Activated naive CD4-positive, alpha-beta T cell treated with anti-CD3 and anti-CD28 coated beads, Interleukin-2, amount 10 ng/mL, durations not matched to agents 7 days and 5 days (primary cell): ENCODE results near the gene FNDC3B.

ENCODE experiments used
- CTCF ChIA-PET: fragments of 350-600 bp; sonication (Branson Sonifier 250); formaldehyde crosslinking; loops from one replicate; lab custom pipeline; 2021; ENCODE audit warnings: antibody characterized with exemption; lab: Charles Lee
- DNase-seq: peaks from one replicate; pipeline ENCODE4 v3.0.0-alpha.2; 2020
- H3K27ac Mint-ChIP-seq: one replicate; pipeline ENCODE4 v1.8.0; 2021; ENCODE audit warnings: mild to moderate bottlenecking, moderate library complexity, mixed read lengths
- H3K27me3 Mint-ChIP-seq: one replicate; pipeline ENCODE4 v1.8.0; 2021; ENCODE audit warnings: mild to moderate bottlenecking, mixed read lengths
- H3K36me3 Mint-ChIP-seq: one replicate; pipeline ENCODE4 v1.8.0; 2021; ENCODE audit warnings: mixed read lengths
- H3K4me1 Mint-ChIP-seq: one replicate; pipeline ENCODE4 v1.8.0; 2021; ENCODE audit warnings: mixed read lengths
- H3K4me3 Mint-ChIP-seq: one replicate; pipeline ENCODE4 v1.8.0; 2021; ENCODE audit warnings: mild to moderate bottlenecking, moderate library complexity, mixed read lengths
- H3K9me3 Mint-ChIP-seq: one replicate; pipeline ENCODE4 v1.8.0; 2021; ENCODE audit warnings: mixed read lengths

Gene FNDC3B

DNA sequence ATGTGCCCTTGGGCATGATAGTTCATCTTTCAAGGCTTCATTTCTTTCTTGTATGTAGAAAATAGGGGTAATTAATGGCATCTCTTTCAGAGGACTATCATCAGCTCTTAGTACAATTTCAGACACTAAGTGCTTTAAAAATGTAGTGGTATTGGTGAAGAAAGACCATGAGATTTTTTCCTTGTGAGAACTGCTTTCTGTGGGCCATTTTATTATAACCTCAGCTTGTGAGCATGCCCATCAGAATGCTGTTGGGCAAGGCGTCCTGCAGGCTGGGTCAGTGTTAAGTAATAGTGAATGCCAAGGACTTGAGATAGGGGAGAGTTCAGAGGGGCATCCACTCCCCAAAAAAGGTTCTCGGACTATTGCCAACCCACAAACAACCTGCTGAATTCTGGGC, 221.0 kb downstream of the FNDC3B start:
- CTCF ChIA-PET = interaction anchor here (1.2 kb wide), 1 partner anchor 72 kb away, joined by 3 read pairs; no protein-coding TSS in a partner anchor
- no peak for DNase-seq
- Mint-ChIP-seq H3K4me3 (no peak overlapping the region), H3K9me3 (no peaks in the 10 kb centered on the region), H3K27ac (no peak overlapping the region), H3K4me1 (no peaks in the 10 kb centered on the region), H3K27me3 (no peaks in the 10 kb centered on the region), H3K36me3 (no peaks in the 10 kb centered on the region)

DNA sequence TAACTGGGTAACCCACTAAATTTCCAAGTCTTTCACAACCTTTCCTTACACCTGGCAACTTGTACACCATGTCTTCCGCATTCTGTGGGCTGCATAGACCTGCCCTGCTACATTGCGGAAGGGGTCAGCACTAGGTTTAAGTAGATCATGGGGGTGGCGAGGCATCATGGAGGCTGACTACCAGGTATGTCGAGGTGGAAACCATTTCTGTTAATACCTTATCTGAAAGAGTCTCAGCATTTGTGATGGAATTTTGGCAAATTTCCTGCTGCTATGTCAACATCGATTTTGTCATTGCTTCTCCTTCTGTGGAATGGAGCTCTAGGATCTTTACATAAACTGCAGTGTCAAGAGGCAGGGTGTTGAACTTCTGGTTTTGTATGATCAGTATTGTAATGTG, 221.7 kb downstream of the FNDC3B start:
- Mint-ChIP-seq H3K27me3 (no peaks in the 10 kb centered on the region), H3K36me3 (no peaks in the 10 kb centered on the region), H3K4me3 (no peak overlapping the region), H3K9me3 (no peaks in the 10 kb centered on the region), H3K27ac (no peak overlapping the region), H3K4me1 (no peaks in the 10 kb centered on the region)
- no peak for DNase-seq
- CTCF ChIA-PET = interaction anchor here (1.2 kb wide), 1 partner anchor 71 kb away, joined by 3 read pairs; no protein-coding TSS in a partner anchor

DNA sequence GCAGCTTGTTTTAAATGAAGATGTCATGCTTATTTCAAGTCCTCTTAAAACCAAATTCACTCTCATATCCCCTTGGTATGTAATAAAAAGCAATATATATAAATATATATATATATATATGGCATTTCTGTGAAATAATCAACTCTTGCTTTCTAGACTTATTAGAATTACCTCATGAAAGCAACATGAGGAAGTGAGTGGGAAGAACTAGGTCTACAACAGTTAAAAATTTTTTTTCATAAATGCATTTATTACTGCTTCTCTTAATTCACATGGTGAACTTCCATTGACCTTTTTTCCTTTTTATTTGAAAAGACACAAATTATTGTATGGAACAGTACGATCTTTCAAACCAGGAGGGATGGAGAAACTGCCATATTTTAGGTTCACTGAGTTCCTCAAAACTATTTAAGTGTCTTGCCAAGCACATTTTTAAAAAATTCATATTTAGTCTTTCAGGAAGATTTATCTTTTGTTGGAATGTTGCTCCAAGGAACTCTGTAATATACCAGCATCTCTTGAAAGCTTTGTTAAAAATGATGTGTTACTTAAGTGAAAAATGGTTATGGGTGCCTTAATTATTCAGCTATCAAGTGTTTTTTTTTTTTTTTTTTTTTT, 223.7 kb downstream of the FNDC3B start:
- no peaks in the 10 kb centered on the region for H3K27me3 Mint-ChIP-seq
- no peaks in the 10 kb centered on the region for H3K4me1 Mint-ChIP-seq
- H3K9me3 Mint-ChIP-seq = no peaks in the 10 kb centered on the region
- no peaks in the 10 kb centered on the region for H3K36me3 Mint-ChIP-seq
- no peak for DNase-seq
- CTCF ChIA-PET = no interaction called here
- no peak overlapping the region for H3K4me3 Mint-ChIP-seq
- no peak overlapping the region for H3K27ac Mint-ChIP-seq

DNA sequence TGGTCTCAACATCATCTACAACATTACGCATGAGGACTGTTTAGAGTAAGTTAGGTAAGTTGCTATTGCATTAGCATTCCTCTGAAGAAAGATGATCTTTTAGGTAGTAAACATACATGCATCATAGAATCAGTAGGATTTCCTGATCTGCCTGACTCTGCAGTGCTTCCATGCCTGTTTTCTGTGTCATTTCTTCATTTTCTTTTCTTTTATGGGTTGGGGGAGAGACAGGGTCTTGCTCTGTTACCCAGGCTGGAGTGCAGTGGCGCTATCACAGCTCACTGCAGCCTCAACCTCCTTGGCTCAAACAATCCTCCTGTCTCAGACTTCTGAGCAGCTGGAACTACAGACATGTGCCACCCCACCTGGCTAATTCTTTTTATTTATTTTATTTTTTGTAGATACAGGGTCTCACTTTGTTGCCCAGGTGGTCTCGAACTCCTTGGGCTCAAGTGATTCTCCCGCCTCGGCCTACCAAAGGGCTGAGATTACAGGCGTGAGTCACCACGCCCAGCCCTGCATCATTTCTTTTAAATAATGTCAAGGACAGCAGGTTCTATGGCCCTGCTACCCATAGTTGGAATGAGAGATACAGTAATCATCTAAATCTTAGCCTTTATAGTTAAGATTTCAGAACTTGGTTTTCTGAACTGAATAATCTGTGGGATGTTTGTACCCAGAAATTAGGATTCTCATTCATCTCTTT, 224.6 kb downstream of the FNDC3B start:
- no peak for DNase-seq
- no peaks in the 10 kb centered on the region for H3K4me1 Mint-ChIP-seq
- H3K27me3 Mint-ChIP-seq = no peaks in the 10 kb centered on the region
- H3K36me3 Mint-ChIP-seq = no peaks in the 10 kb centered on the region
- H3K4me3 Mint-ChIP-seq = no peak overlapping the region
- CTCF ChIA-PET = no interaction called here
- no peak overlapping the region for H3K27ac Mint-ChIP-seq
- H3K9me3 Mint-ChIP-seq = no peaks in the 10 kb centered on the region

DNA sequence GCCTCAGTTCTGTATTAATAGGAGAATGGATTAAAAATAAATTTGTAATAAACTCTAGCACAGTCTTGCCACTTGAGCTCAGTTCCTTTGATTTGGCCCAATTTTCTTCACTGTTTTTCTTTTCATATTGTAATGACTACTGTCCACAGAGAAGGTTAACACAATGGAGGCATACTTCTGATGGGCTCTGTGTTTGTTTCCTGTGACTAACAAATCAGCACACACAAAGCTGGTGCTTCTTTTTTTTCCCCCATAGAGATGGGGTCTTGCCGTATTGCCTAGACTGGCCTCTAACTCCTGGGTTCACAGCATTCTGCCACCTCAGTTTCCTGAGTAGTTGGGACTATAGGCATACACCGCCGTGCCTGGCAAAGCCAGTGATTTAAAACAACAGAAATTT, 226.7 kb downstream of the FNDC3B start:
- H3K4me3 Mint-ChIP-seq = no peak overlapping the region
- no peak for DNase-seq
- H3K27ac Mint-ChIP-seq = no peak overlapping the region
- H3K4me1 Mint-ChIP-seq = no peaks in the 10 kb centered on the region
- CTCF ChIA-PET = no interaction called here
- no peaks in the 10 kb centered on the region for H3K27me3 Mint-ChIP-seq
- H3K9me3 Mint-ChIP-seq = no peaks in the 10 kb centered on the region
- H3K36me3 Mint-ChIP-seq = no peaks in the 10 kb centered on the region

DNA sequence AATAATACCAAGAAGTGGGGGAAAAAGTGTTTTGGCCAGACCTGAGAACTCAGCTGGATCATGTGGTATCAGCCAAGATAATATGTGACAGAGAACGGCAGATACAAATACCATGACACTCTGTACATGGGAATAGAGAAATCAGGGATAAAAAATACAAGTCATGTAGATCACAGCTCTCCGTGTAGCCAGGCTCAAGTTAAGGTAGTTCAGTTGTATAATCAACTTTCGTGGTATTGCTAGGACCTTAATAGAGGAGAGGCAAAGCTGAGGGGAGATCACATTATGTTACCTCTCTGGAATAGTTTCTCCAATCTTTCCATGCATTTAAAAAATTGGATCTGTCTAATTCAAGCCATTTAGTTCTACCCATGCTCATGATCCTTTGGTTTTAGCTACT, 229.0 kb downstream of the FNDC3B start:
- DNase-seq = no peak
- H3K9me3 Mint-ChIP-seq = no peaks in the 10 kb centered on the region
- H3K4me3 Mint-ChIP-seq = no peak overlapping the region
- no peaks in the 10 kb centered on the region for H3K4me1 Mint-ChIP-seq
- CTCF ChIA-PET = interaction anchor here (0.6 kb wide), 1 partner anchor 111 kb away, joined by 3 read pairs; no protein-coding TSS in a partner anchor
- H3K27ac Mint-ChIP-seq = no peak overlapping the region
- H3K36me3 Mint-ChIP-seq = no peaks in the 10 kb centered on the region
- no peaks in the 10 kb centered on the region for H3K27me3 Mint-ChIP-seq

DNA sequence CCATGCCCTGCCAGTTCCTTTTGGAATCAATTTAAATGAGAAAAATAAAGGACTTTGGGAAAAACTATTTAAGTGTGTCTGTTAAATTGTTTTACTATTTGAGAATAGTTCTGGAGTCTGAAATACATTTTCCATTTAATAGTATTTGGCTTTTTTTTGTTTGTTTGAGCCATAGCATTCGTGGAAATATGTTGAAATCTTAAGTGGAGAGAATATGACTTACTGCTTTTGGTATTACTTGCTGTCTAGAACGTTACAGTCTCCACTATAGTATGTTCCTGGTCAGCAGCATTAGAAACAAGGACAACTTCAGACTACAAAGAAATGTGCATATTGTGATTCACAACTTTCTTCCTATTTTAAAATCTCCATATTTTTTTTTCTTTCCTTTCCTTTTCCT, 229.5 kb downstream of the FNDC3B start:
- Mint-ChIP-seq H3K4me3 (no peak overlapping the region), H3K27me3 (no peaks in the 10 kb centered on the region), H3K4me1 (no peaks in the 10 kb centered on the region), H3K9me3 (no peaks in the 10 kb centered on the region), H3K27ac (no peak overlapping the region), H3K36me3 (no peaks in the 10 kb centered on the region)
- no peak for DNase-seq
- CTCF ChIA-PET = interaction anchor here (0.6 kb wide), 1 partner anchor 111 kb away, joined by 3 read pairs; no protein-coding TSS in a partner anchor

DNA sequence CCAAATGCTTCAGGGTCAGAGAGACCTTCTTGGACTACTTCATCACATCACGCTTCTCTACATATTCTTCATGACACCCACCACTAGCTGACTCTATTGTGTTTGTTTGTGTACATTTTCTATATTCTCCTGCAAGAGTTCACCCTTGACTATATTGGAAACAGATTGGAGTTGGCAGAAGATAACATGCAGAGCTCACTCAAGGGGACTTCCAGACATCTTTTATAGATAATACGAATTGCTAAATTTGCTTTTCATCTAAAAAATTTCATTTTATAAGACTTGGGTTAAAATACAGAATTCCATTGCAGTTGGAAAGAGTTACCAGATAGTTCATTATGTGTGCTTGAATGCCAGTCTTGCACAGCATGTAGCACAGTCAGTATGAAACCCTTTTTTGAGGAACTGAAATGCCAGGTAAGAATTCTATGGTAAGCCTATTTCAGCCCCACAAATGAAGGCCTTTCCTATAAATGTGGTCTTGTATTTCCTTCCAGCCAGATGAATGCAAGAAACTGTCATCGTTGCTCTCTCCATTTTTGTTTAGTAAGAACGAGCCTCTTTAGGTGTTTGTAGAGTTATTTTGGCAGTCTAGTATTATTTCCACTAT, 231.3 kb downstream of the FNDC3B start:
- Mint-ChIP-seq H3K36me3 (no peaks in the 10 kb centered on the region), H3K9me3 (no peaks in the 10 kb centered on the region), H3K27me3 (no peaks in the 10 kb centered on the region), H3K4me3 (no peak overlapping the region), H3K4me1 (no peaks in the 10 kb centered on the region), H3K27ac (no peak overlapping the region)
- DNase-seq = no peak
- CTCF ChIA-PET = no interaction called here

DNA sequence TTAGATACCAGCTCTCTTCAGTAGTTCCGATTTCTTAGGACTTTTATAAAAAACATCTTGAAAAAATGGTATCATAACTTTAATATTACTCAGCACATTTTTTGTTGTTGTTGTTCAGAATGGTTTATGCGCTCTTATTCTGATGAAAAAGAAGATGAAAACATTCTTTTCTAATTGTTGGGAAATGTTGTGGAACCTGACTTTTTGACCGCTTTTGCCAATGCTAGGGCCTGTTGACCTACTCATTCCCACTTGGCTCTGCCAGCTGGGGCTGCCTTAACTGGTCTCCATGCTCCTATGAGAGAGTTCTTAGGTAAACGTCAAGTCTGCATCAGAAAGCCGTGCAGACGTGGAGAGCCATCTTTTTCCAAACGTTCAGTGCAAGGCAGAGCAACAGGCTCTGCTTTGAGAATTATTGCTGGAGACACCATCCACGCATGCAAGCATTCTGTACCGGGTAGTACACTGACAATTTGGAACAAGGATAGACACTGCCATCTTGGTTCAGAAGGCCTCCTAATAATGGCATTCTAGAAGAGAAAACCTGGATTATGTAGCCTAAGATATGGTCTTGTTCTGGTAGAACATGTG, 232.1 kb downstream of the FNDC3B start:
- CTCF ChIA-PET = no interaction called here
- Mint-ChIP-seq H3K27ac (no peak overlapping the region), H3K4me1 (no peaks in the 10 kb centered on the region), H3K9me3 (no peaks in the 10 kb centered on the region), H3K27me3 (no peaks in the 10 kb centered on the region), H3K4me3 (no peak overlapping the region), H3K36me3 (no peaks in the 10 kb centered on the region)
- no peak for DNase-seq

DNA sequence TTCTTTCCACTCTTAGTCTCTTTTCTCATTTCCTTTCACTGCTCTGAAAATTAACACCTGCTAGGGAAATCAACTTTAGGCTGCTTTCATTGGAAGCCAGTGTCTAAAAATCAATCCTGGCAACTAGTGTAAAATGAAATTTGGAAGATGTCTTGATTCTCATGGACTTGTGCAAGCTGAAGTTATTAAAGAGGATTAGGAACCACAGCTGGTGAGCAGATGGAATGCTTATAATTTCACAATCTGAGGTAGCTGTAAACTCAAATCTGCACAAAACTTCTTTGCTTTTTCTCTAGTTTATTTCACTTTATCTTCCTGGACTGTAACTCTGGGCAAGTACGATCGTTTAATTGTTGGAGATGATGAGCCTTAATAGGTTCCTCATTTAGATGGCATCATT, 233.3 kb downstream of the FNDC3B start:
- H3K36me3 Mint-ChIP-seq = no peaks in the 10 kb centered on the region
- no peaks in the 10 kb centered on the region for H3K4me1 Mint-ChIP-seq
- H3K9me3 Mint-ChIP-seq = no peaks in the 10 kb centered on the region
- DNase-seq = no peak
- no peak overlapping the region for H3K27ac Mint-ChIP-seq
- no peaks in the 10 kb centered on the region for H3K27me3 Mint-ChIP-seq
- CTCF ChIA-PET = no interaction called here
- H3K4me3 Mint-ChIP-seq = no peak overlapping the region

DNA sequence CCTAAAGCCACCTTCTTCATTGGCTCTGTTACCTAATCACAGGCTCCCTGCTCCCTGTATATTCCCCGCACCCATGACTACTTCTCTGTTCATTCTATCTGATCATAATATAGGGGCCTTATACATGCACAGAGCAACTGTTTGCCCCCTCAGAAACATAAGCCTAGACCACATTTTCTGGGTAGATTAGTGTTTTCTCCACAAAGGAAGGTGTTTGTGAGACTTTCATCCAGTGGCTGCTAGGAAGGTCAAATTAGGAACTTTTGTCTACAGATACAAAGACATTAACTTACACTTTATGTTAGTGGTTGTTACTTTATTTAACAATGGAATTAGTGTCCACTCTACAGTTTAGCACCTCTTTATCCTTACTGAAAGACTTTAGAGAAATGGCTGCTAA, 234.0 kb downstream of the FNDC3B start:
- H3K27ac Mint-ChIP-seq = no peak overlapping the region

DNA sequence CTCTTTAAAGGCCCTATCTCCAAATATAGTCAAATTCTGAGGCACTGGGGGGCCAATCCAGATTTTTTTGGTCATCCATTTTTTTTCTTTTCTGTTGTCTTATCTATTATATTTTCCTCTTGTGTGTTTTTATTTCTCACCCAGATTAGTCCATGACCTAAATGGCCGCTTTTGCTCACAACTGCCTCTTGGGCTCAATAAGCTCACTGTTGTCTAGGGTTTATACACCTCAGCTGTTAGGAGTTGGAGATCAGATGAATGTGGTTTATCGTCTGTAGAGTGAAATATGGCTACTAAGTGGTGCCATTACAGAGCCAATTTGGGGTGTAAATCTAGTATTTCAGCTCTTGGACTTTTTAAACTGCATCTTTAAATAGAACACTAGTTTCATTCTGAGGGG, 235.5 kb downstream of the FNDC3B start:
- CTCF ChIA-PET = interaction anchor here (1.3 kb wide), 1 partner anchor 208 kb away, joined by 3 read pairs; no protein-coding TSS in a partner anchor
- Mint-ChIP-seq H3K4me3 (no peak overlapping the region), H3K9me3 (no peaks in the 10 kb centered on the region), H3K27me3 (no peaks in the 10 kb centered on the region), H3K4me1 (no peaks in the 10 kb centered on the region), H3K36me3 (no peaks in the 10 kb centered on the region), H3K27ac (no peak overlapping the region)
- DNase-seq = no peak

More for the DNA sequence above, 234.0 kb downstream of the FNDC3B start:
- DNase-seq = no peak
- CTCF ChIA-PET = no interaction called here
- H3K4me3 Mint-ChIP-seq = no peak overlapping the region
- no peaks in the 10 kb centered on the region for H3K36me3 Mint-ChIP-seq
- H3K27me3 Mint-ChIP-seq = no peaks in the 10 kb centered on the region
- no peaks in the 10 kb centered on the region for H3K9me3 Mint-ChIP-seq
- no peaks in the 10 kb centered on the region for H3K4me1 Mint-ChIP-seq

DNA sequence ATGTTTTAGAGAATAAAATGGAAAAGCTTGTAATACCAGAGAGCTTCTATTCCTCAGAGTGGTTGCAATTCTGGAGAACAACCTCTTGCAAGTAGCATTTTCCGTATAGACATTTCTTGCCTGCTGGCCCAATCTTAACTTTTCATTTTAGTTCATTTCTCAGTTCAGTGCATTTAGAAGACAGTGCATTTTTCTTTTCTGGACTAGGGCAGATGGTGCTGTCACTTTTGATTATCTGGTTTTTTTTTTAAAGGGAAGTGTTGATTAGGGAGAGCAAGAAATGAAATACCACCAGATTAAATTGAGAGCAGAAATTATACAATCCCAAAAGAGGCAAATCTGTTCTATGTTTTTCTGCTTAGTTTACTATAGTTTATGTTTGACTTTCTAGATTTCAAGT, 236.2 kb downstream of the FNDC3B start:
- no peaks in the 10 kb centered on the region for H3K9me3 Mint-ChIP-seq
- no peak overlapping the region for H3K4me3 Mint-ChIP-seq
- H3K27me3 Mint-ChIP-seq = no peaks in the 10 kb centered on the region
- CTCF ChIA-PET = interaction anchor here (0.7 to 1.3 kb wide), 2 partner anchors 208 to 295 kb away, joined by 3 to 4 read pairs; no protein-coding TSS in a partner anchor
- no peaks in the 10 kb centered on the region for H3K36me3 Mint-ChIP-seq
- DNase-seq = no peak
- no peaks in the 10 kb centered on the region for H3K4me1 Mint-ChIP-seq
- H3K27ac Mint-ChIP-seq = no peak overlapping the region

DNA sequence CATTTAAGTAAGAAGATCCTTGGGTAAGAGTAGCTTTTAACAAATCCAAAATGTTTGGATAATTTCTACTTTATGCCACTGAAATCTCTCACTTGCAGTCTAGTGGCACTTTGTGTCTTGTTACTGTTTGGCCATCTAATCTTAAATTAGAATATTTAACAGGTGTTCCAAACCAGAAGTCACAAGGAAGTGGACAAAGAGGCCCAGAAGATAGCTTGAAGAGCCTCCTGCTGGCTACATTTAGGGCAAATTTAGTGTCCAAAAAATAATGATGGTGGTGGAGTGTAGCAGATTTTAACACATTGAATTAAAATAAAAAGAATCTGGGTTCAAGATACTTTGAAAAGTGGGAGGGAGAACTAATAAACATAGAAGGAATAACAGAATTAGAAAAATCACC, 236.7 kb downstream of the FNDC3B start:
- Mint-ChIP-seq H3K27me3 (no peaks in the 10 kb centered on the region), H3K4me1 (no peaks in the 10 kb centered on the region), H3K36me3 (no peaks in the 10 kb centered on the region), H3K9me3 (no peaks in the 10 kb centered on the region), H3K27ac (no peak overlapping the region), H3K4me3 (no peak overlapping the region)
- no peak for DNase-seq
- CTCF ChIA-PET = interaction anchor here (0.7 to 1.3 kb wide), 2 partner anchors 209 to 295 kb away, joined by 3 to 4 read pairs; no protein-coding TSS in a partner anchor
